ENCODE data around the gene MEGF11.
"Not testable (repeated sequence)": the region's sequence is repeated elsewhere in the genome, so short reads cannot be mapped to it uniquely, and the experiment has no call there.

The MEGF11 gene

DNA sequence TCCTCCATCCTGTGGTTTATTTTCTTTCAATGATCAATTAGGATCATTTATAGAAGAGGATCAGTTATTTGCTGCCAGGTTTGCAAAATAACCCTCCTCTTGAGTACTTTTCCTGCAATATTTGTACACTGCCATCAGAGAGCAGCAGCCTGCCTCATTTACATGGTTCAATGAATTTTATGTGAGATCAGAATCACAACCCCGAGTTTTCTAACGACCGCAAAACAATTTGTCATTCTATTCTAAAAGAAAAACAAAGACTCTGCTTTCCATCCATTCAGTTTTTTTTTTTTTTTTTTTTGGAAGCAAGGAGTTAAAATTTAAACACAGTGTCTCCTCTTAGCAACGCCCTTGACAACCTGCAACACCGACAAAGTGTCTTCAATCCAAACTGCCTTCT is 237.4 kb downstream of the MEGF11 start:
- no peak overlapping the region for H3K4me3 ChIP-seq (ENCODE audit: low read depth in 1 of 2, low read length in 2 of 2)
- H3K27me3 ChIP-seq (ENCODE audit: low read depth, low read length) = no peaks in the 10 kb centered on the region
- H3K9me3 ChIP-seq (ENCODE audit: control insufficient read depth in 1 of 2, low read length in 2 of 2) = no peaks in the 10 kb centered on the region
- no peaks in the 10 kb centered on the region for H3K36me3 ChIP-seq (ENCODE audit: control insufficient read depth in 1 of 2, insufficient read depth in 2 of 2, low read length in 2 of 2)
- no peaks in the 10 kb centered on the region for H3K4me1 ChIP-seq (ENCODE audit: control insufficient read depth in 1 of 2, insufficient read depth in 2 of 2, low read length in 2 of 2)
- H3K27ac ChIP-seq (ENCODE audit: low read length) = no peak overlapping the region

DNA sequence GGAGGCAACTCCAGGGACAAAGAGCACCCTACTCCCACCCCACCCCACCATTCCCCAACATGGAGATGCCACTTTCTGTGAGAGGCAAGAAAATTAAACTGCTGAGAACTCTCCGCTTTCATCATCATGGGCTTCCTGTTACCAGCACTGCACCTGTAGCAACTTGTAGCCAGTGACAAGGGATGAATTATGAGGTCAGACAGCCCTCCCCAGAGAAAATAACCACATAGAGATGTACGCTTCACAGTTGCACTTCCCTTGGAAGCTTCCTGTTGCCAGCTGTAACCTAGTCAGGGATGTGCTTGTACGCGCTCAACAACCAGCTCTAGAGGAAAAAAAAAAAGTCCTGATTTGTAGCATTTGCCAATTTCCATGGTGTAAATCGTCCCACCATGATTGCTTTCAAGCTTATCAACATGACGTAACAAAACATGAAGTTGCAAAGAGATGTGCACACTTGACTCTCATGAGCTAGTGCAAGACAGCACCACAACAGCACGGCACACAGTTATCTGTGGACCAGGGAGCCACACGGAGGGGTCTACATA is 238.8 kb downstream of the MEGF11 start:
- H3K4me3 ChIP-seq (ENCODE audit: low read depth in 1 of 2, low read length in 2 of 2) = no peak overlapping the region
- H3K27me3 ChIP-seq (ENCODE audit: low read depth, low read length) = no peaks in the 10 kb centered on the region
- H3K36me3 ChIP-seq (ENCODE audit: control insufficient read depth in 1 of 2, insufficient read depth in 2 of 2, low read length in 2 of 2) = no peaks in the 10 kb centered on the region
- no peaks in the 10 kb centered on the region for H3K9me3 ChIP-seq (ENCODE audit: control insufficient read depth in 1 of 2, low read length in 2 of 2)
- no peaks in the 10 kb centered on the region for H3K4me1 ChIP-seq (ENCODE audit: control insufficient read depth in 1 of 2, insufficient read depth in 2 of 2, low read length in 2 of 2)
- H3K27ac ChIP-seq (ENCODE audit: low read length) = no peak overlapping the region

DNA sequence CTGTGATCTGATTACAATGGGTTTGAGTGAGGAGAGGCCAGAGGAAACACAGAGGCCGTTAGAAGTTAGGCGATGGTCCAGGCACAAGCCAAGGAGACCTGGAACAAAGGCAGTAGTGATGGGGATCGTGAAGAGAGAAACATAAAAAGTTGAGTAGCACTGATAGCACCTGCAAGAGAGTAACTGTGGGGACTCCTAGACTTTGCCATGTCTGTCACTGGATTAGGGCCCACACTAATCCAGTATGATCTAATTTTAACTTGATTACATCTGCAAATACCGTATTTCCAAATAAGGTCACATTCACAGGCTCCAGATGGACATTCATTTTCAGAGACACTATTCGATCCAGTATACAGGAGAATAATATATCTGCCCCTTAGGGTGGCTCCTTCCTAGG is 239.5 kb downstream of the MEGF11 start:
- no peak overlapping the region for H3K27ac ChIP-seq (ENCODE audit: low read length)
- no peaks in the 10 kb centered on the region for H3K9me3 ChIP-seq (ENCODE audit: control insufficient read depth in 1 of 2, low read length in 2 of 2)
- no peaks in the 10 kb centered on the region for H3K27me3 ChIP-seq (ENCODE audit: low read depth, low read length)
- no peak overlapping the region for H3K4me3 ChIP-seq (ENCODE audit: low read depth in 1 of 2, low read length in 2 of 2)
- H3K4me1 ChIP-seq (ENCODE audit: control insufficient read depth in 1 of 2, insufficient read depth in 2 of 2, low read length in 2 of 2) = no peaks in the 10 kb centered on the region
- H3K36me3 ChIP-seq (ENCODE audit: control insufficient read depth in 1 of 2, insufficient read depth in 2 of 2, low read length in 2 of 2) = no peaks in the 10 kb centered on the region

- no peak overlapping the region for H3K4me3 ChIP-seq (ENCODE audit: low read depth in 1 of 2, low read length in 2 of 2)
- no peaks in the 10 kb centered on the region for H3K36me3 ChIP-seq (ENCODE audit: control insufficient read depth in 1 of 2, insufficient read depth in 2 of 2, low read length in 2 of 2)
- no peaks in the 10 kb centered on the region for H3K9me3 ChIP-seq (ENCODE audit: control insufficient read depth in 1 of 2, low read length in 2 of 2)
- H3K27ac ChIP-seq (ENCODE audit: low read length) = no peak overlapping the region
- H3K4me1 ChIP-seq (ENCODE audit: control insufficient read depth in 1 of 2, insufficient read depth in 2 of 2, low read length in 2 of 2) = no peaks in the 10 kb centered on the region
- no peaks in the 10 kb centered on the region for H3K27me3 ChIP-seq (ENCODE audit: low read depth, low read length)
These were observed 244.5 kb downstream of the MEGF11 start for GRCh38 chr15:66008940-66009562.

GRCh38 chr15:66007663-66008262 is 245.8 kb downstream of the MEGF11 start:
- no peak overlapping the region for H3K27ac ChIP-seq (ENCODE audit: low read length)
- H3K36me3 ChIP-seq (ENCODE audit: control insufficient read depth in 1 of 2, insufficient read depth in 2 of 2, low read length in 2 of 2) = no peaks in the 10 kb centered on the region
- H3K27me3 ChIP-seq (ENCODE audit: low read depth, low read length) = no peaks in the 10 kb centered on the region
- H3K9me3 ChIP-seq (ENCODE audit: control insufficient read depth in 1 of 2, low read length in 2 of 2) = no peaks in the 10 kb centered on the region
- no peak overlapping the region for H3K4me3 ChIP-seq (ENCODE audit: low read depth in 1 of 2, low read length in 2 of 2)
- H3K4me1 ChIP-seq (ENCODE audit: control insufficient read depth in 1 of 2, insufficient read depth in 2 of 2, low read length in 2 of 2) = no peaks in the 10 kb centered on the region

DNA sequence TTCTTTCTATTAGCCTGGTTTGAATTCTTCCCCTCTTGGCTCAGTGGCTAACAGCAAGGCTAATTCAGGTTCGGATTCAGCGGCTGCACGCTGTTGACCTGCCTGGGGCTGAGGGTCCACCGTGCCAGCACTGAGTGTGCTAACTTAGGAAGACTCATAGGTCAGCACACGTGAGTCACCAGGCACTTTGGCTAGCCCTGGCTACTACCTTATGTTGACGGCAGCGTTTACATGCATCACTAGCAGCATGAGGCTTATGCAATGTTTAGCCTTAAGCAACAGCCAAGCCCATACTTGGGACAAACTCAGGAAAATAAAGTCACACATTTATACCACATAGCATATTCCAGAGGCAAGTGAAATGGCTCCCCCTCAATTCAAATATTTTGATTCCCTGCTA is 246.6 kb downstream of the MEGF11 start:
- H3K36me3 ChIP-seq (ENCODE audit: control insufficient read depth in 1 of 2, insufficient read depth in 2 of 2, low read length in 2 of 2) = no peaks in the 10 kb centered on the region
- no peak overlapping the region for H3K27ac ChIP-seq (ENCODE audit: low read length)
- no peaks in the 10 kb centered on the region for H3K27me3 ChIP-seq (ENCODE audit: low read depth, low read length)
- H3K9me3 ChIP-seq (ENCODE audit: control insufficient read depth in 1 of 2, low read length in 2 of 2) = no peaks in the 10 kb centered on the region
- H3K4me1 ChIP-seq (ENCODE audit: control insufficient read depth in 1 of 2, insufficient read depth in 2 of 2, low read length in 2 of 2) = no peaks in the 10 kb centered on the region
- H3K4me3 ChIP-seq (ENCODE audit: low read depth in 1 of 2, low read length in 2 of 2) = no peak overlapping the region

DNA sequence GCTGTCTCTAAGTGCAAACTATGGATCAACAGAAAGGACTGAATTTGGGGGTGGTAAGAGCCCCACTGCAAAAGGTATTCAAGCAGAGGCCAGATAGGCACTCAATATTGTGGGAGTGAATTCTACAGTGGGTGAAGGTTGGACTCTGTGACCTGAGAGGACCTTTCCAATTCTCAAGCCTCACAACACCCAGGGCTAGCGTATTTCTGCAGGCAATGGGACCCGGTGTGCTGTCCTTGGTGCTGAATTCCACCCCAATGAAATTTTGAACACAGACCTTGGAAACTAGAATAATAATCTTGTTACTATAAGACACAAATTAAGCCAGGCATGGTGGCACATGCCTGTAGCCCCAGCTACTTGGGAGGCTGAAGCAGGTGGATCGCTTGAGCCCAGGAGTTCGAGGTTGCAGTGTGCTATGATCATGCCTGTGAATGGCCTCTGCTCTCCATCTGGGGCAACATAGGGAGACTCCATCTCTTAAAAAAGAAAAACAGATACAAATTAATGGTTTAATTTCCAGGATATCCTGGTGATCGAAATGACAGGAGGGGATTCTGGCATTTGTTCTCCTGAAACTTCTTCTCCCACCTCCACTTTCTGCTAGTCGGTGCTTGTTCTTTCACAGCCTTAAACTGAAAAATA is 248.8 kb downstream of the MEGF11 start:
- Histone ChIP-seq H3K9me3 (ENCODE audit: control insufficient read depth in 1 of 2, low read length in 2 of 2) (no peaks in the 10 kb centered on the region), H3K27ac (ENCODE audit: low read length) (no peak overlapping the region), H3K4me3 (ENCODE audit: low read depth in 1 of 2, low read length in 2 of 2) (no peak overlapping the region), H3K4me1 (ENCODE audit: control insufficient read depth in 1 of 2, insufficient read depth in 2 of 2, low read length in 2 of 2) (no peaks in the 10 kb centered on the region), H3K27me3 (ENCODE audit: low read depth, low read length) (no peaks in the 10 kb centered on the region), H3K36me3 (ENCODE audit: control insufficient read depth in 1 of 2, insufficient read depth in 2 of 2, low read length in 2 of 2) (no peaks in the 10 kb centered on the region)

DNA sequence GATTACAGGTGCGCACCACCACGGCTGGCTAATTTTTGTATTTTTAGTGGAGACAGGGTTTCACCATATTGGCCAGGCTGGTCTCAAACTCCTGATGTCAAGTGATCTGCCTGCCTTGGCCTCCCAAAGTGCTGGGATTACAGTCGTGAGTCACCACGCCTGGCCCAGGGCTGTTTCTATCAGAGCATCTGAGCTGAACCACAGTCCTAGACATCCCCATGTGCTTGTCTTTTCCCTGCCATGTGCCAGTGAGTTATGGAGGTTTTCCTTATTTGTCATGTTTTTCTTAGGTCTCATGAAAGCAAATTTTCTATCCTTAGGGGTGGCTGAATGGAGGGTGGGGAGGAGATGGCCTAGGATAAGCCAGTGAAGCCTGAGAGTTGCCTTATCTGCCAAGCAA is 250.4 kb downstream of the MEGF11 start:
- H3K27me3 ChIP-seq (ENCODE audit: low read depth, low read length) = not testable (repeated sequence)

DNA sequence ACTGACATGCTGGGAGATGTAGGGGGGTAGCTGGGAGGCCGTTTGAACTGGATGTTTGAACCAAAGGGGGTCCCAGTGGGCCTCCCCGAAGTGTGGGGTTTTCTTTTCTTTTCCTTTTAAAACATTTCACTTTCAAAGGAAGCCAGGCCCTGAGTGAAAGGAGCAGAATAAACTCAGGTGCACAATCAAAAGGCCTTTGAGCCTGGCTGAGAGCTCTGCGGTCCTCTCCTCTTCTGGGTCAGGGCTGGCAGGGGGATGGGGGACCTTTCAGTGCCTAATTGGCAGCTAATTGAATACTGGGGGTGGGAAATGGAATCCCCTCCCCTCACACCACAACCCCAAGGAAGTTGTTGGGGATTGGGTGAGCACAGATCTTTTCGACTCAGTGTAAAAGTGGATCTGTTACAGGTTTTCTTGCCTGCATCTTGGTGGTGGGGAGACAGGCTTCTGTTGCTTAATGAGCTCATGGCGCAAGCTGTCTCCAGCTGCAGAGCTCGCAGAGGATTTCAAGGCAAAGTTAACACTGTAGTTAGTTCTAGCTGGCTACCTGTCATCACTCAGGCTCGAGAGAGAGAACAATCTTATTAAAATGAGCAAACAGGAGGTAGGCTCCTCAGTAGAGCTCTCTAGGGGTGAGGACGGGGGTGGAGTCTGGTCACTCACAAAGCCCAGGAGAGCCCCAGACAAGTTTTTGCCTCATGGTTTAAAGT is 251.7 kb downstream of the MEGF11 start:
- Histone ChIP-seq H3K9me3 (ENCODE audit: control insufficient read depth in 1 of 2, low read length in 2 of 2) (no peaks in the 10 kb centered on the region), H3K4me3 (ENCODE audit: low read depth in 1 of 2, low read length in 2 of 2) (no peak overlapping the region), H3K4me1 (ENCODE audit: control insufficient read depth in 1 of 2, insufficient read depth in 2 of 2, low read length in 2 of 2) (no peaks in the 10 kb centered on the region), H3K27ac (ENCODE audit: low read length) (no peak overlapping the region), H3K27me3 (ENCODE audit: low read depth, low read length) (no peaks in the 10 kb centered on the region), H3K36me3 (ENCODE audit: control insufficient read depth in 1 of 2, insufficient read depth in 2 of 2, low read length in 2 of 2) (no peaks in the 10 kb centered on the region)

More for the DNA sequence above, 250.4 kb downstream of the MEGF11 start:
- not testable (repeated sequence) for H3K4me3 ChIP-seq (ENCODE audit: low read depth in 1 of 2, low read length in 2 of 2); H3K9me3 ChIP-seq (ENCODE audit: control insufficient read depth in 1 of 2, low read length in 2 of 2); H3K27ac ChIP-seq (ENCODE audit: low read length); H3K4me1 ChIP-seq (ENCODE audit: control insufficient read depth in 1 of 2, insufficient read depth in 2 of 2, low read length in 2 of 2); H3K36me3 ChIP-seq (ENCODE audit: control insufficient read depth in 1 of 2, insufficient read depth in 2 of 2, low read length in 2 of 2)

DNA sequence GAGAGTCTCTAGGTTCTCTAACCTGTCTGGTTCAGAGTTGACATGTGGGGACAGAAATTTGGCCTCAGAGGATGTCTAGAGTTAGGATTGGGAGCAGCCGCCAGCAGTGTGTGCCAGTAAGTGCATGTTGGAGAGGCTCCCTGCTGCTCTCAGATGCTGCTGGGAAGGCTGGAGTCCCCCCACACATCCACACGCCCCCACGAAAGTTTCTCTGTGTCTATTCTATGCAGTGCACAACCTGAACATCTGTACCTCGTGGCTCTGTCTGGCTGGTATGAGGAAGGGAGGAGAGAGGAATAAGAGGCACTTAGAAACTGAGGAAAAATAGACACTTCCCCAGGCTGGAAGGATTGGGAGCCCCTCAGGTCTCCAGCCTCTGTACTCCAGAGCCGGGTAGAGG is 252.5 kb downstream of the MEGF11 start:
- no peak overlapping the region for H3K4me3 ChIP-seq (ENCODE audit: low read depth in 1 of 2, low read length in 2 of 2)
- H3K36me3 ChIP-seq (ENCODE audit: control insufficient read depth in 1 of 2, insufficient read depth in 2 of 2, low read length in 2 of 2) = no peaks in the 10 kb centered on the region
- no peaks in the 10 kb centered on the region for H3K4me1 ChIP-seq (ENCODE audit: control insufficient read depth in 1 of 2, insufficient read depth in 2 of 2, low read length in 2 of 2)
- no peaks in the 10 kb centered on the region for H3K27me3 ChIP-seq (ENCODE audit: low read depth, low read length)
- H3K27ac ChIP-seq (ENCODE audit: low read length) = no peak overlapping the region
- H3K9me3 ChIP-seq (ENCODE audit: control insufficient read depth in 1 of 2, low read length in 2 of 2) = no peaks in the 10 kb centered on the region

DNA sequence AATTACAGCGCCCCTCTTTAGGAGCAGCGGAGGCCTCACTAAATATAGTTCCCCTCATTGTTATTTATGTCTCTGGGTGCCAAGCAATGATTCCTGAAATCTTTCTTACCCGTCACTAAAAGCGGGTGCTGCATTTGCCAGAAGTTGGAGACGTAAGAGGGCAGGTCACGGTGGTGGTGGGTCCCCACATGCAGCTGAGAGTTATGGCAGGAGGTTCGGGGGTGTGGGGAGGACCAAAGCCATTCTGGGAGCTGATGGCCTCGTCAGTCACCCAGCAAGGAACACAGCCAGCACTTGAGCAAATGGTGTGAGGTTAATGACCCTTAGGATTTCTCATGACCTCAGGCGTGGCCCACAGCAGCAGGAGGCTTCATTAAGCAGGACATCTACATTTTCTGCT is 255.1 kb downstream of the MEGF11 start:
- no peaks in the 10 kb centered on the region for H3K4me1 ChIP-seq (ENCODE audit: control insufficient read depth in 1 of 2, insufficient read depth in 2 of 2, low read length in 2 of 2)
- H3K4me3 ChIP-seq (ENCODE audit: low read depth in 1 of 2, low read length in 2 of 2) = no peak overlapping the region
- no peaks in the 10 kb centered on the region for H3K36me3 ChIP-seq (ENCODE audit: control insufficient read depth in 1 of 2, insufficient read depth in 2 of 2, low read length in 2 of 2)
- H3K27me3 ChIP-seq (ENCODE audit: low read depth, low read length) = no peaks in the 10 kb centered on the region
- H3K27ac ChIP-seq (ENCODE audit: low read length) = no peak overlapping the region
- no peaks in the 10 kb centered on the region for H3K9me3 ChIP-seq (ENCODE audit: control insufficient read depth in 1 of 2, low read length in 2 of 2)
